ENCODE data around the gene NPIPA5.
"Not testable (repeated sequence)": the region's sequence is repeated elsewhere in the genome, so short reads cannot be mapped to it uniquely, and the experiment has no call there.

Gene NPIPA5

DNA sequence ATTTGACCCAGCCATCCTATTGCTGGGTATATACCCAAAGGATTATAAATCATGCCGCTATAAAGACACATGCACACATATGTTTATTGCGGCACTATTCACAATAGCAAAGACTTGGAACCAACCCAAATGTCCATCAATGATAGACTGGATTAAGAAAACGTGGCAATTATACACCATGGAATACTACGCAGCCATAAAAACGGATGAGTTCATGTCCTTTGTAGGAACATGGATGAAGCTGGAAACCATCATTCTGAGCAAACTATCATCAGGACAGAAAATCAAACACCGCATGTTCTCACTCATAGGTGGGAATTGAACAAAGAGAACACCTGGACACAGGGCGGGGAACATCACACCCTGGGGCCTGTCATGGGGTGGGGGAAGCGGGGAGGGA is 14.9 kb upstream of the NPIPA5 start:
- not testable (repeated sequence) for FAIRE-seq; DNase-seq (ENCODE audit: low spot score)

DNA sequence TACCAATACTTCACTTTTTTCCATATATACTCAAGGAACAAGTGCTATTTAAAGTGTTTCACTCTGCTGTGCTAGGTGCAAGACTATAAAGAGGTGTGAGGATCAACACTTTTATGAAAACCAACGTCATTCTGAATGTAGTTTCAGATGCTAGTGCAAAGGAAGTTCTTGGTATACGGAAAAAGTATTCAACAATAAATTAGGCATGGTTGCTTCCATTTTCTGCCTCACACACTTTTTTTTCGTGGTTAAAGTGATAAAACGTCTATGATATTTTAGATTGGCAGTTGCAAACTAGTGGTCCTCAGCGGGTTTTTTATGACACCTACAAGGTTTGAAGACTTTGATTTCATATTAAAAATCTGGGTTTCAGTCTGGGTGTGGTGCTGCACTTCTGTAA is 11.8 kb upstream of the NPIPA5 start:
- FAIRE-seq; DNase-seq (ENCODE audit: low spot score): not testable (repeated sequence)

GRCh38 chr16:15388060-15388459 is 10.0 kb upstream of the NPIPA5 start:
- not testable (repeated sequence) for FAIRE-seq; DNase-seq (ENCODE audit: low spot score)

GRCh38 chr16:15382810-15383209 is 4.7 kb upstream of the NPIPA5 start:
- FAIRE-seq (peak; percentile 26), DNase-seq (ENCODE audit: low spot score) (peak; percentile 66)

DNA sequence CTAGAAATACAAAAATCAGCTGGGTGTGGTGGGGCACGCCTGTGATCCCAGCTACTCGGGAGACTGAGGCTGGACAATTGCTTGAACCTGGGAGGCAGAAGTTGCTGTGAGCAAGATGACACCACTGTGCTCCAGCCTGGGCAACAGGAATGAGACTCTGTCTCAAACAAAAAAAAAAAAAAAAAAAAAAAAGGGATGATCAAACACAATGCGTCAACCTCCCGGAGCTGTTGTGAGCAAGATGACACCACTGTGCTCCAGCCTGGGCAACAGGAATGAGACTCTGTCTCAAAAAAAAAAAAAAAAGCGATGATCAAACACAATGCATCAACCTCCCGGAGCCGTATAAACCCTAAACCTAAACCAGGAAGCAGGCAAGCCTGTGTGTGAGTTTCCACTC is 20.6 kb downstream of the NPIPA5 start:
- not testable (repeated sequence) for DNase-seq (ENCODE audit: low spot score); FAIRE-seq

DNA sequence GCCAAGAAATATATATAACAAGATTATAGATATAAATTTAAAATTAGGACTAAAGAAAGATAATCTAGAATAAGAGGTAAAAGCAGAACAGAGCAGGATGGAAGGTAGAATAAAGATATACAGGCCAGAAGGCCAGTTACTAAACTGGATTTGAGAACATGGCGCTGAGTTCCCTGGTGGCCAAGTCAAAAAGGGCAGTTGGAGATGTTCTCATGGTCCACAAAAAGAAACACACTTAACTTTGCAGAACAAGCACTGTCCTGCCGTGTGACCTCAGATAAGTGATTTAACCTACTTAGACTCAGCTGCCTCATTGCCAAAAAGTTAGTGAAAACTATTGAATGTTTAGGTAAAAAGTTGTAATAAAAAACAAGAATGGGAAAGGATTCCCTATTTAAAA is 23.2 kb downstream of the NPIPA5 start:
- DNase-seq (ENCODE audit: low spot score); FAIRE-seq: not testable (repeated sequence)

DNA sequence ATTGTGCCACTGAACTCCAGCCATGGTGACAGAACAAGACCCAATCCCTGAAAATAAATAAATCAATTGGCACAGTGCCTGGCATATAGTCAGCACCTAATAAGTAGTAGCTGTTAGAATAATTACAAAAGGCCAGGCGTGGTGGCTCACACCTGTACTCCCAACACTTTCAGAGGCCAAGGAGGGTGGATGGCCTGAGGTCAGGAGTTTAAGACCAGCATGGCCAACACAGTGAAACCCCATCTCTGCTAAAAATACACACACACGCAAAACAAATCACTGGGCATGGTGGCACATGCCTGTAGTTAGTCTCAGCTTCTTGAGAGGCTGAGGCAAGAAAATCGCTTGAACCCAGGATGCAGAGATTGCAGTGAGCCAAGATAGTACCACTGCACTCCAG is 25.2 kb downstream of the NPIPA5 start:
- not testable (repeated sequence) for FAIRE-seq; DNase-seq (ENCODE audit: low spot score)

- not testable (repeated sequence) for DNase-seq (ENCODE audit: low spot score); FAIRE-seq
Measured at GRCh38 chr16:15351745-15352144, 26.3 kb downstream of the NPIPA5 start.

GRCh38 chr16:15351251-15351650 is 26.8 kb downstream of the NPIPA5 start:
- not testable (repeated sequence) for FAIRE-seq; DNase-seq (ENCODE audit: low spot score)

GRCh38 chr16:15348721-15349120 is 29.4 kb downstream of the NPIPA5 start:
- not testable (repeated sequence) for FAIRE-seq; DNase-seq (ENCODE audit: low spot score)

GRCh38 chr16:15342337-15342736 is 35.8 kb downstream of the NPIPA5 start:
- FAIRE-seq; DNase-seq (ENCODE audit: low spot score): not testable (repeated sequence)

GRCh38 chr16:15338986-15339385 is 39.1 kb downstream of the NPIPA5 start:
- DNase-seq (ENCODE audit: low spot score); FAIRE-seq: not testable (repeated sequence)

DNA sequence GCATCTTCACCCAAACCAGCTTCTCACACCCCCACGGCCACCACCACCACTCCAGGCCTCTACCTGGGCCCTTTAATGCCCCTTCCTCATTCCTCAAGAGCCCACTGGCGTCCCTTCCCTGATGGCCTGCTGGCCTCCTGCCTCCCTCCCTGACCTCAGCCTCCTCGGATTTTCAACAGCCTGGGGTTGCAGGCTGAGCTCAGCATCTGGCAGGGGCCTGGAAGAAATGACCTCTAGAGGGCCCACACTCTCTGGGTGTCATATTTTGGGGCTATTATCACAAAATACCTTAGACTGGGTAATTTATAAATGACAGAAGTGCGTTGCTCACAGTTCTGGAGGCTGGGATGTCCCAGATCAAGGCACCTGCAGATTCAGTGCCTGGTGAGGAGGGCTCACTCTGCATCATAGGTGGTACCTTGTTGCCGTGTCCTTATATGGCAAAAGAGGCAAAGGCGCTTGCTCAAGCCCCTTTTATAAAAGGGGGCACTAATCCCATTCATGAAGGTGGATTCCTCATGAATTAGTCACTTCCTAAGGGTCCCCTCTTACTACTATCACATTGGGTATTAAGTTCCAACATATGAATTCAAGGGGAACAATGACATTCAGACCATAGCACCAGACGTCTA is 40.0 kb downstream of the NPIPA5 start:
- not testable (repeated sequence) for FAIRE-seq; DNase-seq (ENCODE audit: low spot score)

GRCh38 chr16:15335609-15336008 is 42.5 kb downstream of the NPIPA5 start:
- FAIRE-seq, result not testable (repeated sequence)

GRCh38 chr16:15333969-15334368 is 44.1 kb downstream of the NPIPA5 start:
- DNase-seq (ENCODE audit: low spot score); FAIRE-seq: not testable (repeated sequence)

More at GRCh38 chr16:15335609-15336008, 42.5 kb downstream of the NPIPA5 start:
- DNase-seq (ENCODE audit: low spot score), result not testable (repeated sequence)

GRCh38 chr16:15330978-15331377 is 47.1 kb downstream of the NPIPA5 start:
- not testable (repeated sequence) for DNase-seq (ENCODE audit: low spot score); FAIRE-seq

- FAIRE-seq; DNase-seq (ENCODE audit: low spot score): not testable (repeated sequence)
Measured at GRCh38 chr16:15324954-15325353, 53.1 kb downstream of the NPIPA5 start.

DNA sequence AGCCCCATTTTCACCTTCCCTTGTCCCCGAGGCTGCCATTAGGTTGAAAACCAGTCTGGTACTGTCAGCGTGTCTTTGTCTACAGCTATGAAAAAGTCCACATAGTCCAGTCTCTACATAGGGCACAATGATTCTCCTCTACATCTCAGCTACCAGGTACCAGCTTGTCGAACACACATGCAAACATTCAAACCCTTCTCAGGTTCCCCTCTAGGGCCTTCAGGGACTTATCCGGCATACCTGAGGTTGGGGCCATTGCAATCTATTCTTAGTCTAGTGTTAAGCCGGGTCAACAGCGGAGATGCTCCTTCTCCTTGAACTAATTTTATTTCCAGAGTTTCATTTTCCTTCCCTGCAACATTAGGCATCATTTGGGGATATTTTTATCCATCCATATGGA is 54.7 kb downstream of the NPIPA5 start:
- not testable (repeated sequence) for FAIRE-seq

GRCh38 chr16:15321221-15321620 is 56.9 kb downstream of the NPIPA5 start:
- not testable (repeated sequence) for DNase-seq (ENCODE audit: low spot score); FAIRE-seq

More for the DNA sequence above, 54.7 kb downstream of the NPIPA5 start:
- DNase-seq (ENCODE audit: low spot score), result not testable (repeated sequence)

DNA sequence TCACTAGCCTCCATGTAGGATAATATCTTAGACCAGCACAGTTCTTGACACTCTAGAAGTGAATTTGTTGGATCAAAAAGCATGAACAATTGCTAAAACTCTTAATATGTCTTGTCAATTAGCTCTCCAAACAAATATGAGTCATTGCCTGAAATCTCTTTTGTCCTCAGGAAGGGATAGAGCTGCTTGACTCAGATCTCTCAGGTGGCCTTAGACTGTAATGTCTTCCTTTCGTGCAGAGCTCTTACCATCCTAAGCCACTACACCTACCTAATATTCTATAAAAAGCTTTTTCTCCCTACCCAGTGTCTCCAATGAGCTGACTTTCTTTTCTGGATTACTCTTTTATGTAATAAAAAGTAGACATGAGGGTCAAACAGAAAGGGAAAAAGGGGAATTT is 63.5 kb downstream of the NPIPA5 start:
- not testable (repeated sequence) for FAIRE-seq; DNase-seq (ENCODE audit: low spot score)
